GM19463 (cell line): Measurements from ENCODE around the gene SEMG2.

Experiments used
- ATAC-seq: cut with Tn5 transposase; IDR thresholded peaks from one replicate; pipeline ENCODE4 v1.9.1; 2021; ENCODE audit warnings: mild to moderate bottlenecking, moderate library complexity; ENCODE audit not compliant: unreplicated experiment

The SEMG2 gene, protein sequence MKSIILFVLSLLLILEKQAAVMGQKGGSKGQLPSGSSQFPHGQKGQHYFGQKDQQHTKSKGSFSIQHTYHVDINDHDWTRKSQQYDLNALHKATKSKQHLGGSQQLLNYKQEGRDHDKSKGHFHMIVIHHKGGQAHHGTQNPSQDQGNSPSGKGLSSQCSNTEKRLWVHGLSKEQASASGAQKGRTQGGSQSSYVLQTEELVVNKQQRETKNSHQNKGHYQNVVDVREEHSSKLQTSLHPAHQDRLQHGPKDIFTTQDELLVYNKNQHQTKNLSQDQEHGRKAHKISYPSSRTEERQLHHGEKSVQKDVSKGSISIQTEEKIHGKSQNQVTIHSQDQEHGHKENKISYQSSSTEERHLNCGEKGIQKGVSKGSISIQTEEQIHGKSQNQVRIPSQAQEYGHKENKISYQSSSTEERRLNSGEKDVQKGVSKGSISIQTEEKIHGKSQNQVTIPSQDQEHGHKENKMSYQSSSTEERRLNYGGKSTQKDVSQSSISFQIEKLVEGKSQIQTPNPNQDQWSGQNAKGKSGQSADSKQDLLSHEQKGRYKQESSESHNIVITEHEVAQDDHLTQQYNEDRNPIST

DNA sequence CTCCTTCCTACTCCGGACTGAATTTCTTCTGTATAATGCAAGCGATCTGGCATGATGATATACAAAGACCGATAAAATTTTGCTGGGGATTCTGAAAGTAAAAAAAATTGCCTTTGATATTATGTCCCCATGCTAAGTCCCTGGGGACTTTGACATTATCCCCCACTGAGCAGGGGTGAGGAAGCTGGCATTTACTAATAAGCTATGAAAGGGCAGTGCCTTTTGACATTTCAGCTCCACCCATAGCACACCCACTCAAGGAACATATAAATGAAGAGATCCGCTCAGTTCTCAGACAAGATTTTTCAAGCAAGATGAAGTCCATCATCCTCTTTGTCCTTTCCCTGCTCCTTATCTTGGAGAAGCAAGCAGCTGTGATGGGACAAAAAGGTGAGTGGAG lies at the start of gene SEMG2:
TSS of gene SEMG2 (plus strand) at position 298 of the 400 bp plus-strand sequence. CDS start at position 315, 17 bp downstream.
- ATAC-seq = no peak

GRCh38 chr20:45173522-45173921 lies 47.7 kb upstream of the SEMG2 start:
- ATAC-seq = no peak

DNA sequence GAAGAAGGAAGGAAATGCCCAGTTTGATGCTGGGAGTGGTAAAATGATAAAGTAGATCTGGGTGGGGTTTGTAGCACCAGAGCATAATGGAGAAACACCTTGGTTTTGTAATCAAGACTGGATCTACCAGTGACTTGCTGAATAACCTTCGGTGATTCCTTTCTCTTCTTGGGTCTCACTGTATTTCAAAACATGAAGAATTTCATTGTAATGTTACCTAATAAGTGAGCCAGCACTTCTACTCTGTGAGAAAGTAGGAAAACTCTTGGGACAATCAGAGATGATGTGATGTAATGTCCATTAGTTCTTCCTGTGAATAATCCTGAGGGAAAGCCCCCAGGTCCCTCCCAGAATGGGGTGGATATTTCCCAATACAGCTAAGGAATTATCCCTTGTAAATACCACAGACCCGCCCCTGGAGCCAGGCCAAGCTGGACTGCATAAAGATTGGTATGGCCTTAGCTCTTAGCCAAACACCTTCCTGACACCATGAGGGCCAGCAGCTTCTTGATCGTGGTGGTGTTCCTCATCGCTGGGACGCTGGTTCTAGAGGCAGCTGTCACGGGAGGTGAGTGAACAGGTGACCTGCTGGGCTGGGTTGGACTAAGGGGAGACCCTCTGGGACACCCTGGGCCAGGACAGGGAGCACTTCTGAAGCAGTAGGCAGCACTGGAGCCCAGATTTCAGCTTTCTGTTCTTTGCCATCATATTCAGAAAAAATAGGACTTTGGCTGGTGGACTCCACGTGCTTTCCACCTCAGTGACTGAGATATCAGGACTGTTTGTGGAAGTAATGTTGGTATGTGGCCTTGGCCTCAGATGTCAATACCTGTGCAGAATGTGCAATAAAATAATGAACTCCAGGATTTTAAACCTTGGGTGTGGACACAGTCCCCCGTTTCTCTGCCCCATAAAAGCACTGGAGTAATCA lies 46.5 kb upstream of the SEMG2 start, which contains the start of gene PI3:
TSS of gene PI3 (plus strand) at position 469 of the 931 bp plus-strand sequence. CDS start at position 490, 21 bp downstream.
- no peak for ATAC-seq

GRCh38 chr20:45176526-45177267 lies 44.5 kb upstream of the SEMG2 start:
- ATAC-seq = no peak

GRCh38 chr20:45179166-45179565 lies 42.0 kb upstream of the SEMG2 start:
- ATAC-seq = no peak

DNA sequence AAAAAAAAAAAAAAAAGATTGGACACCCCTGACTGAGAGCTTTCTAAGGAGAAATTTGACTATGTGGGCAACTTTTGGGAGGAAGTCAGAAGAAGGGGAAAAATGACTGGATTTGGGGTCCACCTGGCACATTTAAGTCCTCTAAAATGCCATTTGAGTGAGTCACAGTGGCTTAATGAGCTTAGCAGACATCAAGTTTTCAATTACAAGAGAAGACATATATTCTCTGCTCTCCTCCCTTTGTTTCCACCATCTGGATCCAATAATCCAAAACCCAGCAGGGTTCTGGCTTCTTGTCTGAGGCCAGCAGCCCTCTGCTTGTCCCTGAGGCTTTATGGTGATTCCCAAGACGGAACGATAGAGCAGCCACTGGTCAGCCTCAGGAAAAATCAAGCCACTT lies 39.5 kb upstream of the SEMG2 start:
- ATAC-seq = no peak

DNA sequence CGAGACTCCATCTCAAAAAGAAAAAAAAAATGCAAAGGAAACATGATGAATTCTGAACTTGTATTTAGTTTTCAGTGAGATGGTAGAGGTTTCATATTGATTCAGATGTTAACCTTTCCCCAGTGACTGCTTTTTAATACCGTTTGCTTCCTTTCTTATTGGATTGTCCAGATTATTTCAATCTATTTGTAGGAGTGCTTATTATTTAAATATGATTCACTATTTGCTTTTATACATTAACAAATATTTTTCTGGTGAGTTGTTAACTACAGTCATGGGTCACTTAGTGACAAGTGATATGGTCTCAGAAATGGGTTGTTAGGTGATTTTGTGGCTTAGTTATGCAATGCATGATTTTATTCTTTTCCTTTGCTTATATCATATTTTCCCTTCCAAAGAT lies 38.1 kb upstream of the SEMG2 start:
- ATAC-seq = no peak

GRCh38 chr20:45187693-45188092 lies 33.5 kb upstream of the SEMG2 start:
- no peak for ATAC-seq

DNA sequence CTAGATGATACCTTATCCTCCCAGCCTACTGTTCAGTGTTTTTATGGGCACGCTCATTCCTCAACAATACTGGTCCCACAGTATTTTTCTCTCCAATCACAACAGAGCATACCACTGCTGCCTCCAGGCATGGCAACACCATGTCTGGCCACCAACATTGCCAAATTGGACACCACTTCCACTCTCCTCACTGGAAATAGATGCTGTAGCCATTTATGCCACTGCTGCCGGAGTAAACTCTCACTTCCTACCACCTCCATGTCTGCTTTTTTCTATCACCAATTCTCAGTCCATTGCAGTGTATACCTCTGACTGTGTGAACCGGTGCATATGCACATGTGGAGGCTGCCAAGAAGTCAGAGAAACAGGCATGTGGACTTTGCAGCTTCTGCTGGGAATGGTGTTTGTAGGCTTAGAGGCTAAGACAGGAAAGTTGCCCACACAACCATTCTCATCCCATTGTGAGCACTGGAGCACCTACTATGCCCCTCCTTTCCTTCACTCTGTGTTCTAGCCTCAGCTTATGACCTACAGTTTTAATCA lies 32.0 kb upstream of the SEMG2 start:
- no peak for ATAC-seq

DNA sequence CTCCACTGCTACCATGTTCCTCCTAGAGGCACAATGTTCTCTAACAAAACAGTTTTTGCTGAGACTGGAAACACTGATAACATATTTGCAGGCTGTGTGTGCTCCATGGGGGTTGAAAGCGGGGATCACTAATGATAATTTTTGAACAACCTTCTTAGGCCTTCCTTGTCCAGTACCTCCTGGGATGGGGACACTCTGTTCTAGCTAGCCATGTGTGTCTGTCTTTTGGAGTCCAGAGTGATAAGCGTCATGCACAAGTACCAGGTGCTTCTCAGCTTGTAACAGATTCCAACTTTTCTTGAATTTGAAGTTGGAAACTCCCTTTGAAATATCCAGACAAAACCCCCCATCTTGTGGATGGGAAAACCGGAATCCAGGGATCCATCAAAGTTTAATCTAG lies 31.3 kb upstream of the SEMG2 start:
- ATAC-seq = no peak

DNA sequence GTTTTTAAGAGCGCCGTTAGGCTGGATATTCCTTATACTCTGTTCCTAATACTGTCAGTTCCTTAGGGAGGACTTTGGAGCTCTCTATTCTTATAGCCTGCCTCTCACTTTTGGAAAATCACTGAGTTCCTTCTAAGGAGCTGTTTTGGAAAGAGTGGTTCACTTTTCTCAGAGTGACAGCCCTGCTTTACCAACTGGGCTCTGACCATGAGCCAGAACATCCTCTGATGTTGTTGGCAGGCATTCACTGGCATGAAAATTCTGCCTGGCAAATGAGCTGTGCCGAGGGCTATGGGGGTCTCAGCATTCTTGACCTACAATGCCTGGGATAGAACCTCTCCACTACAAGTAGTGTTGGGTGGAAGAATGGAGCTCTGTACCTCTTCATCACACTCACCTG lies 29.2 kb upstream of the SEMG2 start:
- ATAC-seq = no peak

- ATAC-seq = no peak
These were observed 27.8 kb upstream of the SEMG2 start for GRCh38 chr20:45193331-45193730.

GRCh38 chr20:45206725-45207124 lies 14.4 kb upstream of the SEMG2 start, which contains the start of gene SEMG1:
TSS of gene SEMG1 (plus strand) at chr20:45207033. CDS start at chr20:45207054, 21 bp downstream.
- ATAC-seq = no peak

- ATAC-seq = no peak
These were observed 11.2 kb upstream of the SEMG2 start for GRCh38 chr20:45209924-45210323.

DNA sequence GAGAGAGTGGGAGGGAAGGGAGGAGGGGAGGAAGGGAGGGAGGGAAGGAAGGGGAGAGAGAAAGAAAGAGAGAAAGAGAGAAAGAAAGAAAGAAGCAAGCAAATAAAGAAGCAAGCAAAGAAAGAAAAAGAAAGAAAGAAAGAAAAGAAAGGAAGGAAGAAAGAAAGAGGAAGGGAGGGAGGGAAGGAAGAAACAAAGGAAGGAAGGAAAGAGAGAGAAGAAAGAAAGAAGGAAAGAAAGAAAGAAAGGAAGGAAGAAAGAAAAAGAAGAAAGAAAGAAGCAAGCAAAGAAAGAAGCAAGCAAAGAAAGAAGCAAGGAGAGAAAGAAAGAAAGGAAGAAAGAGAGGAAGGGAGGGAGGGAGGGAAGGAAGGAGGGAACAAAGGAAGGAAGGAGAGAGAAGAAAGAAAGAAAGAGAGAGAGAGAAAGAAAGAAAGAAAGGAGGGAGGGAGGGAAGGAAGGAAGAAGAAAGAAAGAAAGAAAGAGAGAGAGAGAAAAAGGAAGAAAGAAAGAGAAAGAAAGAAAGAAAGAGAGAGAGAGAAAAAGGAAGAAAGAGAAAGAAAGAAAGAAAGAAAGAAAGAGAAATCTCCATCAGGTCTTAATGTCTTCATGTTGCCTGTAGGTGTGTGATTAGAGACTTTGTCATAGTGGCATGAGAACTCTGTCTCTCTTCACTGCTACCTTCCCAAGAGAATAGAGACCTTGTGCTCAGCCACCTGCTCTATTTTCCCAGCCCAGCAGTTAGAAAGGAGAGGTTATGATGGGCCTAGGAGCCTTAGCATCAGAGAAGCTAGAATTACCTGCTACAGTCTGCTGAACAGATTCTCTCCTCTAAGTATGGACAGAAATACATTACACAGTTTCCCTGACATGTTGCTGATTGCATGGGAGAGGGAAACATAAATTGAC lies 9.4 kb upstream of the SEMG2 start:
- ATAC-seq = no peak

GRCh38 chr20:45212836-45213235 lies 8.3 kb upstream of the SEMG2 start:
- no peak for ATAC-seq

DNA sequence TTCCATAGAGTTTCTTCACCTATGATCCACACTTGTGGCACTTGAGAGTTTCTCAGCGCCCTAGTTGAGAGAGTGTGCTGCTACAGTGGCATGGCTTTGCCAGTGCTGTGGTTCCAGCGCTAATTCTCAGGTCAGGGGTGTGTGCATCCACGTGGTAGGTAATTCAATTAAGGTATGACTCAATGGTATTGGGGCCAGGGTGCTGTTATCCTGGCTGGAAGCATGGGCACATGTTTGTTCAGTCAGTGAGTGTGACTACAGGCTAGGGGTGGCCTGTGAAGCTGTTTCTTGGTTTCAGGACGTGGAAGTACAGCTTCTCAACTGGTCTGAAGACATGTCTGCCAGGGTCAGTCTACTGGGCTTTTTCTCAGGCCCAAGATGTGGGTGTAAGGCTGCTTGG lies 3.0 kb upstream of the SEMG2 start:
- ATAC-seq = no peak

- no peak for ATAC-seq
These were observed 2.5 kb upstream of the SEMG2 start for GRCh38 chr20:45218636-45219035.

- ATAC-seq = no peak
These were observed 2.0 kb downstream of the SEMG2 start for GRCh38 chr20:45223136-45223535.
